Adrenal gland (tissue), 12 donors: ENCODE measurements around the gene BRD4. TPM values are rescaled to one million over a fixed set of nuclear protein-coding genes. Genes with fewer than 3 reads are reported as not detected.

ENCODE experiments used
- DNase-seq, 7 donors: peaks; one replicate each; pipeline ENCODE4 v3.0.0-alpha.2; 2019 to 2020
- H3K27ac ChIP-seq, 5 donors: fragments of 200-600 bp; sonication (generic) in 4 of 5; 1 replicate in 3 of 5; 2 replicates in 2 of 5; pipeline versions ENCODE4 v1.5.1 to v1.8.0; 2016 to 2020; ENCODE audit warnings: mild to moderate bottlenecking in 1 of 5
- H3K27me3 ChIP-seq: fragments of 200-600 bp; 2 replicates; pipeline ENCODE4 v1.8.0; 2021
- H3K36me3 ChIP-seq, 2 donors: fragments of 200-600 bp; replicated peaks in 1 of 2; 1 replicate in 1 of 2; 2 replicates in 1 of 2; pipeline versions ENCODE4 v1.5.1 to v1.8.0; 2018 to 2022
- H3K4me1 ChIP-seq, 2 donors: fragments of 200-600 bp; replicated peaks in 1 of 2; 1 replicate in 1 of 2; 2 replicates in 1 of 2; pipeline versions ENCODE4 v1.5.1 to v1.8.0; 2018 to 2021
- H3K4me3 ChIP-seq, 4 donors: fragments of 200-600 bp; sonication (generic) in 3 of 4; one replicate each; pipeline ENCODE4 v1.5.1; 2016 to 2018
- H3K9me3 ChIP-seq, 3 donors: fragments of 200-600 bp; sonication (generic) in 1 of 3; replicated peaks in 1 of 3; 1 replicate in 2 of 3; 2 replicates in 1 of 3; pipeline versions ENCODE4 v1.5.1 to v1.8.0; 2016 to 2021
- POLR2A ChIP-seq, 2 donors: fragments of 450-650 bp; IDR thresholded peaks; one replicate each; pipeline ENCODE4 v1.6.1; 2017; ENCODE audit warnings: antibody characterized with exemption in 2 of 2, mild to moderate bottlenecking in 2 of 2, moderate library complexity in 1 of 2
- WGBS, 4 donors: extraction: QIAGEN DNeasy Blood & Tissue Kit in 2 of 4; methylation state at CpG; one replicate each; pipeline versions ENCODE4 v1.1.5 to v1.1.7; 2013 to 2017; 5-methylcytosine and 5-hydroxymethylcytosine counted together
- intact Hi-C, 2 donors: fragments of 100-400 bp; cut with DNase I; formaldehyde crosslinking; loops; one replicate each; pipeline versions ENCODE4 v1.14.1 to v1.15.0; 2022 to 2023
- polyA plus RNA-seq, 3 donors: library from polyadenylated mRNA; stranded (reverse); fragments of 200-250 nt in 2 of 3; fragments of 350-450 nt in 1 of 3; fragmentation: Illumina TruSeq in 1 of 3; extraction: RNeasy Lipid Tissue Mini Kit (QIAGEN cat#74804) in 1 of 3; gene quantifications; one replicate each; pipeline ENCODE4 v1.2.3, GENCODE V29; 2013 to 2014
- total RNA-seq, 9 donors: library from RNA; depleted of rRNA in 4 of 9; stranded (reverse); fragments of >200 nt in 4 of 9; fragments of 120-200 nt in 1 of 9; fragmentation: NEBNext Ultra II Directional in 1 of 9; extraction: Animal tissue kit (Norgen Biotek cat#: 25700) in 1 of 9; gene quantifications; one replicate each; pipeline versions ENCODE4 v1.1.0 to v1.2.4, GENCODE V29; 2013 to 2023
- TF ChIP-seq, protein P1 (sequence below), 6 experiments: fragments of 450-650 bp in 4 of 6; fragments of 200-600 bp in 2 of 6; sonication (generic) in 1 of 6; IDR thresholded peaks; 1 replicate in 5 of 6; 2 replicates in 1 of 6; pipeline versions ENCODE4 v1.5.1 to v1.8.0; 2016 to 2021; ENCODE audit warnings: antibody characterized with exemption in 6 of 6, mild to moderate bottlenecking in 2 of 6, moderate library complexity in 1 of 6
- donor health status: healthy with polysubstance abuse.
- donor health status: Bipolar disorder and iron deficiency.
- donor health status: DM: yes; HTN: yes; CAD: no.
- donor health status: DM: no; HTN: no; CAD: no.
- donor health status: DM: no; HTN: no; CAD: no.
- donor health status: DM: yes; HTN: yes; CAD: no.

BRD4 gene
- total and polyA plus RNA-seq, 12 donors = 10.1 to 109 (median 34.9) TPM

DNA sequence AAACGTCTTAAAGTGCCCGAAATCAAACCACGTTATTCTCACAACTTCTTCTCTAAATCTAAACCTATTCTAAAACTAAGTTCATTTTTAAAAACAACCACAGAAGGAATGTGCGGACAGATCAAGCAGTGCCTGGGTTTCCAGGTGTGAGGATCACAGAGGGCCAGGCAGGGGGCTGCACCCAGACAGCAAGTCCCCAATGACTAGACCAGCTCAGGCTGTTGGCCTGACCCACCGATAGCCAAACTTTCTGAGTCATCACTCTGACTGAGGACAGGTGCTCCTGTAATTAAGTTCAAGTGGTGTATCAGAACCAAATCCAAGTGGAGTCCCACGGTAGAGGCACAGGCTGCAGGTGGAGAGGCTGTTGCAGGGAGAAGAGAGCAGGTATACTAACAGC lies 62.5 kb downstream of the BRD4 start:
- H3K9me3 ChIP-seq = no peaks in the 10 kb centered on the region
- H3K27ac ChIP-seq = peak overlapping the region in 1 of 5 donors; percentile 31
- peaks cover 32 to 63% of the 10 kb centered on the region in 2 donors for H3K4me1 ChIP-seq
- TF ChIP-seq, protein P1, sequence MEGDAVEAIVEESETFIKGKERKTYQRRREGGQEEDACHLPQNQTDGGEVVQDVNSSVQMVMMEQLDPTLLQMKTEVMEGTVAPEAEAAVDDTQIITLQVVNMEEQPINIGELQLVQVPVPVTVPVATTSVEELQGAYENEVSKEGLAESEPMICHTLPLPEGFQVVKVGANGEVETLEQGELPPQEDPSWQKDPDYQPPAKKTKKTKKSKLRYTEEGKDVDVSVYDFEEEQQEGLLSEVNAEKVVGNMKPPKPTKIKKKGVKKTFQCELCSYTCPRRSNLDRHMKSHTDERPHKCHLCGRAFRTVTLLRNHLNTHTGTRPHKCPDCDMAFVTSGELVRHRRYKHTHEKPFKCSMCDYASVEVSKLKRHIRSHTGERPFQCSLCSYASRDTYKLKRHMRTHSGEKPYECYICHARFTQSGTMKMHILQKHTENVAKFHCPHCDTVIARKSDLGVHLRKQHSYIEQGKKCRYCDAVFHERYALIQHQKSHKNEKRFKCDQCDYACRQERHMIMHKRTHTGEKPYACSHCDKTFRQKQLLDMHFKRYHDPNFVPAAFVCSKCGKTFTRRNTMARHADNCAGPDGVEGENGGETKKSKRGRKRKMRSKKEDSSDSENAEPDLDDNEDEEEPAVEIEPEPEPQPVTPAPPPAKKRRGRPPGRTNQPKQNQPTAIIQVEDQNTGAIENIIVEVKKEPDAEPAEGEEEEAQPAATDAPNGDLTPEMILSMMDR (IDR thresholded peaks at IDR 0.05) = no peak
- TF ChIP-seq POLR2A (IDR thresholded peaks at IDR 0.05) = no peak
- no peaks in the 10 kb centered on the region for H3K27me3 ChIP-seq
- intact Hi-C loops = loop anchor here (5.0 to 10.0 kb wide), 2 partner anchors 102 to 285 kb away; no protein-coding TSS in a partner anchor
- 77 to 87% (median 80%) methylated on average over 6 of the region's 6 CpGs for WGBS, 4 donors
- H3K4me3 ChIP-seq = no peak overlapping the region
- peaks cover 0 to 69% of the 10 kb centered on the region in 2 donors for H3K36me3 ChIP-seq
- no peak for DNase-seq

DNA sequence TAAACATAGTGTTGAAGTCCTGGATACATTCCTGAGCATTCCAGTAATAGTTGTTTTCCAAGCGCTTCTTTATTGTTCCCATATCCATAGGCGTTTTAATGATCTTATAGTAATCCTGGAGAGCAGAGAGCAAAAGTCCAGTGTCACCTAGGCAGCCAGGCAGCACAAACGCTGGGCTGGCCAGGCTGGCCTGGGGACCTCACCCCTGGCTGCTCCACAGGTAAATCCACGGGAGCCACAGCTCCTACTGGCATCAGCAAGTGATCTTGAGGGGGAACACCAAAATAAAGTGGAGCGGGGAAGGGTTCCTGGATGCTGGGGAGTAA lies 63.4 kb downstream of the BRD4 start:
- WGBS, 4 donors = 69 to 83% (median 81%) methylated on average over 5 of the region's 5 CpGs
- Histone ChIP-seq H3K9me3 (no peaks in the 10 kb centered on the region), H3K27me3 (no peaks in the 10 kb centered on the region), H3K27ac (peak overlapping the region in 2 of 5 donors; percentile 20 to 31), H3K36me3 (peaks cover 0 to 78% of the 10 kb centered on the region in 2 donors), H3K4me1 (peaks cover 29 to 63% of the 10 kb centered on the region in 2 donors), H3K4me3 (no peak overlapping the region)
- DNase-seq = no peak
- TF ChIP-seq POLR2A (IDR thresholded peaks at IDR 0.05) = no peak
- TF ChIP-seq, protein P1 (IDR thresholded peaks at IDR 0.05) = no peak
- intact Hi-C loops = loop anchor here (5.0 to 10.0 kb wide), 2 partner anchors 103 to 286 kb away; no protein-coding TSS in a partner anchor

- intact Hi-C loops = loop anchor here (5.0 to 10.0 kb wide), 2 partner anchors 104 to 286 kb away; no protein-coding TSS in a partner anchor
Measured at GRCh38 chr19:15268192-15268927, 64.0 kb downstream of the BRD4 start.

GRCh38 chr19:15266683-15267082 lies 65.7 kb downstream of the BRD4 start:
- no peak overlapping the region for H3K4me3 ChIP-seq
- peak overlapping the region in 3 of 5 donors; percentile 38 to 91 (median 88) for H3K27ac ChIP-seq
- TF ChIP-seq, protein P1 (IDR thresholded peaks at IDR 0.05) = no peak
- no peak for TF ChIP-seq POLR2A (IDR thresholded peaks at IDR 0.05)
- intact Hi-C loops = loop anchor here (5.0 to 10.0 kb wide), 2 partner anchors 106 to 288 kb away; no protein-coding TSS in a partner anchor
- H3K36me3 ChIP-seq = peaks cover 0 to 89% of the 10 kb centered on the region in 2 donors
- peaks cover 26 to 52% of the 10 kb centered on the region in 2 donors for H3K4me1 ChIP-seq
- 89 to 100% (median 89%) methylated on average over 1 of the region's 1 CpG; no CpG with 5 or more reads in 1 of the 4 donors for WGBS, 4 donors
- DNase-seq = no peak
- no peaks in the 10 kb centered on the region for H3K9me3 ChIP-seq
- no peaks in the 10 kb centered on the region for H3K27me3 ChIP-seq

More at GRCh38 chr19:15268192-15268927, 64.0 kb downstream of the BRD4 start:
- DNase-seq = no peak
- TF ChIP-seq, protein P1 (IDR thresholded peaks at IDR 0.05) = no peak
- no peak for TF ChIP-seq POLR2A (IDR thresholded peaks at IDR 0.05)
- Histone ChIP-seq H3K4me3 (no peak overlapping the region), H3K27ac (peak overlapping the region in 2 of 5 donors; percentile 31 to 42), H3K36me3 (peaks cover 0 to 83% of the 10 kb centered on the region in 2 donors), H3K27me3 (no peaks in the 10 kb centered on the region), H3K4me1 (peaks cover 26 to 59% of the 10 kb centered on the region in 2 donors), H3K9me3 (no peaks in the 10 kb centered on the region)
- WGBS, 4 donors = 63 to 75% (median 69%) methylated on average over 12 of the region's 12 CpGs
